GM12875 (cell line): Measurements from ENCODE around the gene RAB3IL1.

Experiments
- H3K4me3 ChIP-seq: one replicate; pipeline ENCODE4 v1.5.1; 2011; ENCODE audit warnings: low read depth, low read length, control low read depth
- CTCF ChIP-seq: IDR thresholded peaks from 2 replicates; pipeline ENCODE4 v1.5.1; 2011; ENCODE audit warnings: low read depth, mild to moderate bottlenecking, control low read depth, inconsistent platforms, low read length, moderate library complexity, borderline replicate concordance; ENCODE audit not compliant: insufficient read depth

The RAB3IL1 gene

DNA sequence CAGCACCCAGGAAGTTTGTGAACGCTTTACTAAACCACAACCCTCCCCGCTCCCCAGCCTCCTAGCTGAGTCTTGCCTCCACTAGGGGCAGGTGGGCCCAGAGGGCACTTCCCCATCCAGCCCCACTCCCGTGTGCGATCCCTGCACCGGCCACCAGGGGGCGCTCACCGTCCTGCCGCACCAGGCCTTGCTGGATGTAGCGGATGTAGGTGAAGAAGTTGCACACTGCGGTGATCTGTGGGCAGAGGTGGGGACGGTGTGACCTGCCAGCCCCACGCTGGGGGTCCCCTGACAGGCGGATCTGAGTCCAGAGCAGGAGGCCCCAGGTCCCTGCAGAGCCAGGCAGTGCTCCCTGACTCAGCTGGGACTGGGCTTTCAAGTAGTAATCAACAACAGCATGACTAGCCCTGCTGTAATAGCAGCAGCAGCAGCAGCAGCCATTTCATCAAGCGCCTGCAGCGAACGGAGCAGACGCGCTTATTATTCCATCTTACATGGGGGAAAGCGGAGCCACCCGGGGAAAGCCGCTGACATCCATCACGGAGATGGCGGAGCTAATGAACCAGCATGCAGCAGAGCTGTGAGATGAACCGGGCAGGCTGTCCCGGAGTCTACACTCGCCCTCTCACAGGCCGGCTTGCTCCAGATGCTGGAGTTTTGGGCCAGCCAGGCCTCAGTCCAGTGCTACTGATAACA lies 18.1 kb downstream of the RAB3IL1 start:
- H3K4me3 ChIP-seq, result no peak overlapping the region
- TF ChIP-seq CTCF, result peak; percentile 100

DNA sequence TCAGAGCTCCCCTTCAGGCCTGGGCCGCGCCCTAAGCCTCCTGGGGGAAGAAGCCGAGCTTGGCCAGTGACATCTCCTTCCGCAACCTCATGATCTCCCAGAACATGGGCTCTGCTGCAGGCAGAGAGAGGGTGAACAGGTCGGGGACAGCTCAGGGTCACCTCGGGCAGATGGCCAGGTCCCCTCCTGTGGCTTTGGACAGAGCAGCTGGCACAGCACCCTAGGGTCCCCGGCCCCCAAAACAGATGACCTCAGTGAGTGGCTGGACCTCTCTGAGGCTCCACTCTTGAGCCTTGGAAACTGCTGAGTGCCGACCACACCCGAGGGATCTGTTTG lies 19.2 kb downstream of the RAB3IL1 start:
- no peak overlapping the region for H3K4me3 ChIP-seq
- no peak for TF ChIP-seq CTCF

DNA sequence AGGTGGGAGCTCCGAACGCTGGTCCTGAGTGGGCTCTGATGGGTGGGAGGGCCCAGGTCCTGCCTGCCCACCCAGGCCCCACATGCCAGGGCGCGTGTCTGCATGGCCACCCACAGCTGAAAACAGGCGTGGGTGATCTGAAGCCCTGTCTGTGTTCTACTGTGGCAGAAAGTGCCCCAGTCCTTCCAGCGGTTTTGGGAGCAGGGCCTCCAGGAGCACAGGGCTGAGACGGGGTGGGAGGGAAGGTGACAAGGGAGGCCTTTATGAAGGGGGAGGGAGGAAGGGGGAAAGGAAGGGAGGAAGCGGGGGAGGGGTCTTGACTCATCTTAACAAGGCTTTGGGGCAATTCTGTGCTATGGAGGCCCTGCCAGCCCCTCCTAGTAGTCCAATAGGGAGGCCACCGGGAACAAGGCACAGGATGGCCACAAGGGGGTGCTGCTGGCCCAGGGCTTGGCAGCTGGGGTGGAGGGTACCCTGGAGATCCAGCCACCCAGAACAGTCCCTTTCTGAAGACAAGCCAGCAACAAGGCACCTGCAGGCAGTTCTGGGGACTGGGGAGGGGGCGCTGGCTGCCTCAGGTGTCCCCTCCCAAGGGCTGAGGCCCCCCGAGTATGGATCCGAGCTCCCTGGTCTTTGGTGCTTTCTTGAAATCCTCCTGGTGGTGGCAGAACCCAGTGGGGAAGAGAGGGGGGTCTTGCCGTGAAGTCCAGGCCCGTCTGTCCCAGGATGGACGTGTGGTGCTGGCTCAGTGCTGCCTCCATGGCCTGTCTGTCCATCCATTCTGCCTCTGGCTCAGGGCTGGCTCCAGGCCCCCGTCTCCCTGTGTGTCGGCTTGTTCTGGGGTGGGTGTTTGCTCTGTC lies 19.7 kb downstream of the RAB3IL1 start:
- H3K4me3 ChIP-seq, result no peak overlapping the region
- TF ChIP-seq CTCF, result peak; percentile 94

- no peak overlapping the region for H3K4me3 ChIP-seq
- TF ChIP-seq CTCF, result no peak
Measured at GRCh38 chr11:61896665-61897386, 20.5 kb downstream of the RAB3IL1 start.

GRCh38 chr11:61895718-61896059 lies 21.7 kb downstream of the RAB3IL1 start:
- no peak overlapping the region for H3K4me3 ChIP-seq
- TF ChIP-seq CTCF, result no peak

- H3K4me3 ChIP-seq, result no peak overlapping the region
- no peak for TF ChIP-seq CTCF
Measured at GRCh38 chr11:61895046-61895717, 22.2 kb downstream of the RAB3IL1 start.
